ENCODE data around the gene EDAR.
A peak's percentile ranks its signal among the peaks of the same experiment; 100 is the strongest.

EDAR gene

DNA sequence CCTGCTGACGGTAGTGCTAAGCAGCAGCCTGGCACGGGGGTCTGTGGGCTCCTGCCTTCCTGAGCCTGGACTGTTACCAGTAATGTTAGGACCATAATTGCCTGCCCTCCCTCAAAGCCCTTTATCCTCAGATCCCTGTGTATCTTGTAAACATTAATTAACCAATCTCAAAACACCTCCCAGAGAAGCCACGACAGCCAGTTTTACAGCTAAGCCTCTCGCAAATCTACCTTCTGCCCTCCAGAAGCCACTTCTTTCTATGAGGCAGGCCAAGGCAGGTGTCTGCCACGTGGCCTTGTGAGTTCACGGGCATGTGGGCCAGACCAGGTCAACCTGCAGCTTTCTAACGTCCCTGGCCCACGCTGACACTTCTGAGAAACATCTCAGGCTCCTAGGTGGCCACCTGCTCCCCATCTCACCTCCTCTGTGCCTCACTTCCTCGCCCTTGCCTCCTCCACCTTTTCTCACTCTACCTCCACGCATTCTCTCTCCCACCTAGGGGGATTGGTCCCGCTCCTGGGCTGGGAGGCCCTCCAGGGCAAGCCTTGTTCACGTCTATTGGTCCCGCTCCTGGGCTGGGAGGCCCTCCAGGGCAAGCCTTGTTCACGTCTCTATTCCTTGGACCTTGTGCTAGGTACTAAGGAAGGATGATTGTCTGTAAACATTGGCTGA, 64.3 kb downstream of the EDAR start:
- DNase-seq (ENCODE audit: low read depth, low spot score) = no peak

DNA sequence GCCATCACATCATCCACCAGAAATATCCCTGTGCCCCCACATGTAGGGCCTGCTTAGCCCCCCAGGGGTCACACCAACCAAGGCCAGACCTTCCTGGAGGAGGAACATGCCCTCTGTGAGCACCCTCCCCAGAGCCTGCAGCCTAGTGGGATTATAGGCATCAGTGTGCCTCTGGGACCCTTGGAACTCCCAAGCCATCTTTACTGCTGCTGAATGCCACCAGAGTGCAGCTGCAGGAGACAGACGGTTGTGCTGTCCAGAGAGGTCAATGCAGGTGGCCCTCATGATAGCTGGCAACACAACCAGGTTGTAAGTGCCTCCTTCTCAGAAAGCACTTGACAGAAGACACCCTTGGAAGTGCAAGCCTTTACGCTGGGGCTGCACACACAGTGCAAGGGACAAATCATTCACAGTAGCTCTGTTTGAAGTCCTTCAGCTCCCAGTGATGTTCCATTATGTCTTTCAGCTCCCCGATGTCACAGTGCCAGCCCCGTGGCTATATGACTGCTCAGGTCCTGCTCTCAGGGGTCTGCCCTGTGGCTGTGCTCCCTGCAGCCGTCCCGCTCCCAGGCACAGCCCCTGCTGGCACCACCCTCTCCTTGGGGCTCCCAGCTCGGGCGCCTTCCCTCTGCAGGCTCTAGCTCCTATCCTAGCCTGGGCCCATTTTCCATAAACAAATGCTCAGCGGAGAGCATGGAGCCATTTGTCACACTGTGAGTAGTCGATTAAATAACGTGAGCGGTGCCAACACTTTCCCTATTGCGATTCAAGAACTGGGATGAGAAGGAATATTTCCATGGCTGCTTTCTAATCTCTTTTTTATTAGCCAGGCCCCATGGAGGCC, 65.1 kb downstream of the EDAR start:
- no peak for DNase-seq (ENCODE audit: low read depth, low spot score)

DNA sequence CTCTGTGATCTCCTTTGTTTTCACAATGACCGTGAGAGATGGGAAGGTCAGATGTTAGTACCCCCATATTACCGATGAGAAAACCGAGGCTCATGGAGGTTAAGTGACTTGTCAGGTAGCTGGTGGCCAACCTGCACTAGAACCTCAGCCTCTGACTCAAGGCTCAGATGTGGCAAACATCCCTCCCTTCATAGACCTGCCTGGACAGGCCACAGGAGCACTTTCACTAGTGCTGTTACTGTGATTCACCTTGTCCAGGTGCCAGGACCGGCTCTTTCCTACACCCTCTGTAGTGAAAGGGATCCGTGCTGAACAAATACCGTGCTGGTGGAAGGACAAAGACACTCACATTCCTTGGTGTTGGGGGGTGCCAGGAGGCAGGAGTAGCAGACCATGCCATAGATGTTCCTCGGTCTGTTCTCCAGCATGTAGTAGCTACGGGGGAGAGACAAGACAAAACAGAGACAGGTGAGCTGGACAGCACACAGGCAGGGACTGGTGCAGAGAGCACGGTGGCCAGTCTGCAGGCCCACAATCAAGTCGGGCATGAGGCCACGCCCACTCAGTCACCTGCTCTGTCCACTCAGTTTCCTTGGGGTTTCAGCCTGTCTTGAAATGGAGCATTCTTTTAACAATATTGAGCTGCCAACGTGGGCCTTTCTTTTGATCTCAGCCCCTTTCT, 65.9 kb downstream of the EDAR start:
- DNase-seq (ENCODE audit: low read depth, low spot score) = no peak

DNA sequence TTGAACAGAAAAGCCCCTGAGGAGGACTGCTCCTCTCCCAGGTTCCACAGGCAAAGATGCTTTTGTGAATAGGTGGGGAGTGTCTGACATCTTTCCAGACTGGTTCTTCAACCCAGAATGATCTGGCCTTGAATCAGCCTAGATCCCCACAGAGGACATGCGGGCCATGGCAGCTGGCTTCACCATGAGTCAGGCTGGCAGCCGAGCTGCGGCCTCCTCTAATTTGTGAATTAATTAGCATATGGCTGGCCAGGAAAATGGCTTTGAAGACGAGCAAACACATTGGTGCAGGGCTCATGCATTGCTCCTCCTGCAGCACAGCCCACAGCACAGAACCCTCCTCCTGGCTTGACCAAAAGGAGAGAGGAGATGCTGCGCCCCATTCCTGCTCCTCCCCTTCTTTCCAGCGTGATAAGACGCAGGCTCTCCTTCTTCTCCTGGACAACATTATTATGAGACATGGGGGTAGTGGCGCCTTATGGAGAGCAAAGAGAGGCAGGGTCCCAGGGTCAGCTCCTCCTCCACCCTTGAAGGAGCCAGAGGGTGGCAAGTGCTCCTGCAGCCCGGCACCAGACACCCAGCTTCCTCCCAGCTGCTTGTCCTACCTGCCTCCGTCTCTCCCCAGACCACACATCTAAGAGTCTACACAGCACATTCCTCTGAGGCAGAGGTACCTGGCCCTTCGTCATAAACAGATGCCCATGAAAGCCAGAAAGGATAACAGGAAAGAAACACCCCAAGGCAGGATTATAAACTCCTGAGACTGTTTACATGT, 66.7 kb downstream of the EDAR start:
- no peak for DNase-seq (ENCODE audit: low read depth, low spot score)

DNA sequence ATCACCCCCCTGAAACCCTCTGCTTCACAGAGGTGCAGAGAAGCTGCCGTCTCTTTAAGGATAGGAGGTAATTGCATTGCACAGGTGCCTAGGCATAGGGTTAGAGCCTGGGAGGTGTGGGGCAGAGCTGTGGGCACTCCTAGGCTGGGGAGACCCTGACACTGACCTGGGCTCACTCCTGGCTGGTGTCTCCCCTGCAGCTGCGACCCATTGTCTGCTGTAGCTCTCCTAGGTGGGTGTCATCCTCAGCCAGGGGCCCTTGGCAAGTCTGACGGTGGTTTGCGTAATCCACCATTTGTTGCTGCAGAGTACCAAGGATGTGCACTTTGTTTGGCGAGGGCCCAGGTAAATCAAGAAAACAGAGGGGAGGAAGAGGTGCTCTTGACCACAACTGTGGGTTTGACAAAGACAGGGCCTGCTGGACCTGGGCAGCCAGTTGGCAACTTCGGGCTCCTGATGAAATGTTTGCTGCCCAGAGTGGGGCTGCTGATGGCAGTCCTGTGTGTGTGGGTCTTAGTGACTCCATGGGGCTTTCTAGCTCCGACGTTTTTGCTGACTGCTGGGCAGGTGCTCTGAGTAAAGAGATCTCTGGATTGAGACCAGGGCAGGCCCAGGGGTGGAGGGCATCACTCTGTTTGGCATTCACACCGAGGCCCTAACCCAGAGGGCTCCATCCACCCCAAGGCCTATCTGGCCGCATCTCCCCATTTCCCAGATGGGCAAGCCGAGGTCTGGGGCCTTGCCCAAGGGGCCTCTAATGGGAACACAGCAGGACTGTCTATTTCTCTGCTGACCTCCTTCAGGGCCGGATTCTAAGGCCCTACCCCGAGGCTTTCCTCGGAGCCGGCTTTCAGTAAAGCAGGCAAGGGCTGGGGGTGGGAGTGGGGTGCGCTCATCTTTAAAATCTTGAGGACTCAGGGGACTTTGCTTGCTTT, 67.7 kb downstream of the EDAR start:
- no peak for DNase-seq (ENCODE audit: low read depth, low spot score)

DNA sequence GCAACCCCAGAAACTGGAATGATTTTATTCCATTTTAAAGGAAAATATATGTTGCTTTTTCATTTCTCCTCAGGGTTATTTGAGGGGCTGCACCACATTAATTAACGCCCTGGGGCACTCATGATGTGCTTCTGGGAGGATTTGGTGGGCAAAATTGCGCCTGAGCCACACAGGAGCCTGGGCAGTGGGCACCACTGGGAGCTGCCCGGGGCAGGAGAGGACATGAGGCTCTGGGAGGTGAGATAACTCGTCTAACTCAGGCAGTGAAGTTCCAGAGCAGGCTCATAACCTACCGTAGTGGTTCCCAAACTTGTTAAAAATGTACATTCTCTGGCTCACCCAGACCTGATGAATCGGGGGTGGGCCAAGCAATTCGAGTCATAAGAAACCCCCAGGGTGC, 68.3 kb downstream of the EDAR start:
- DNase-seq (ENCODE audit: low read depth, low spot score) = no peak

DNA sequence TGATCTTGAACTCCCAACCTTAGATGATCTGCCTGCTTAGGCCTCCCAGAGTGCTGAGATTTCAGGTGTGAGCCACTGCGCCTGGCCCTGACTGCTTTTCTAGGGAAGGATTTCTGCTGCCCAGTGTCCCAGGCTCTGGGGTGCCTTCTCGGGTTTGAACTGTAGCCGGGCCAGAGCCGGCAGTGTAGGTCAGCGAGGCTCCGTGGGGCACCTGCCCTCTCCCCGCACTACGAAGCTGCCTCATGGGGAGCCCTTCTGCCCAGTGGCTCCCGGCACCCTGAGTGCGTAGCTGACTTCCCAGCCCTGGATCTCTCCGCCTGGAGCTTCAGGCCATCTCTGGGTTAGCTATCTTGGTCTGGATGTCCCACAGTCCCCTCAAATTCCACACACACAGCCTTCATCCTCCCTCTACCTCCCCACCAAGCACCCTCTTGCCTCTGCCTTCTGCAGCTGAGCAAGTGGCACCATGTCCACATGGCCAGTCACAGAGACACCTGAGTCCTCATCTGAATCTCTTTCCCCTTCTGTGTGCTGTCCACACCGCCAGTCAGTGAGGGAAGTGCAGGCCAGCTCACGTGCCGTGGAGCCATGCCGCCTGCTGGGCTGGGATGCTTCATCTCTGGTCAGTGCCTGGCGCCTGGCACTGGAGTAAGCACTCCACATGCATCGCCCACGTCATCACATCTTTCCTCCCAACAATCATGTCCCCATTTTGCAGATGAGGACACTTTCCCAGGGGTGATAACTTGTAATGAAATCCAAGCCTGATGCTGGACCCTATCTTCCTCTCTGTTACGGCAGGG, 69.2 kb downstream of the EDAR start:
- DNase-seq (ENCODE audit: low read depth, low spot score) = no peak

DNA sequence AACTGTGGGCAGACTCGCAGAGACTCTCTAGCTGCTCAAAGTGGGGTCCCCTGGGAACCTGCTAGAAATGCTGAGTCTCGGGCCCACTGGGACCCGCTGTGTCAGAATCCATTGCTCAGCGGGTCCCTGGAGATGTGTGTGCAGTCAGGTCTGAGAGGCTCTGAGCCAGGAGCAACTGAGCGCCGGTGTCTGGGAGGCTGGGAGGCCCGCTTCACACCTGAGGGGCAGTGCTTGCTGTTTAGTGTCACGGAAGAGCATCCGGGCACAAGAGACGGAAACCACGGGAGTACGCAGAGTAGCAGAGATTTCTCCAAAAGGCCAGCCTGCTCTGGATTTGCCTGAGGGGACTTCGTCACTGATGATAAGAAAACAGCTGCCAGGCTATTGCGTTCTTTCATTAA, 70.1 kb downstream of the EDAR start:
- no peak for DNase-seq (ENCODE audit: low read depth, low spot score)

DNA sequence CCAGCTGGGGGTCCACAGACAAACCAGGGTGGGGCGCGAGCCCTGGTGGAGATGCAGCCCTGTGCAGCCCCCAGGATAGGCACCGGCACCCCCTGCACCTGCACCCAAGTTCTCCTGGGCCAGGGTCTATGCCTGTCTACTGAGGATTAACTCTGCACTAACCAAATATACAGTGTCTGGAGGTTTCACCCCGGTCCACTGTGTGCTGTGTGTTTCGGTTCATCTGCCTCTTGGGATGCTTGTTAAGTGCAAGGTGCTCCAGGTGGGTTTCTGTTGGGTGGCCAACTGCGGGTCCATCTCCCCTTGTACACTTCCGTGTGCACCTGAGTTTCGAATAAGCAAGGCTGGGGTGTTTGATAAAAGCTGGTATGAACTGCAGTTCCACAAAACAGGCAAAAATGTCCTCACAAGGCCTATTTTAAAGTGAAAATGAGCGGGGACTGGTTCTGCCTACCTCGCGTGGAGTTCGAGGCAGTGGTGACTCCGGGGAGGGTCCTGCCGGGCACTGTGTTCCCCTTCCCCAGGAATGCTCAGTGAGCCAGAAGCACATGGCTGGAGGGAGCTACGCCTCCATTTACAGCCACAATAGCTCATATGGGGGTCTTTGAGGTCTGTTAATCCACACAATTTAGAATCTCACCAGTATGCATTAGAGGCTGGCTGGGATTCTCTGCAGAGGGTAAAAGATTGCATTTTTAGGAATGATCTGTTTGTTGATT, 70.7 kb downstream of the EDAR start:
- DNase-seq (ENCODE audit: low read depth, low spot score) = no peak

DNA sequence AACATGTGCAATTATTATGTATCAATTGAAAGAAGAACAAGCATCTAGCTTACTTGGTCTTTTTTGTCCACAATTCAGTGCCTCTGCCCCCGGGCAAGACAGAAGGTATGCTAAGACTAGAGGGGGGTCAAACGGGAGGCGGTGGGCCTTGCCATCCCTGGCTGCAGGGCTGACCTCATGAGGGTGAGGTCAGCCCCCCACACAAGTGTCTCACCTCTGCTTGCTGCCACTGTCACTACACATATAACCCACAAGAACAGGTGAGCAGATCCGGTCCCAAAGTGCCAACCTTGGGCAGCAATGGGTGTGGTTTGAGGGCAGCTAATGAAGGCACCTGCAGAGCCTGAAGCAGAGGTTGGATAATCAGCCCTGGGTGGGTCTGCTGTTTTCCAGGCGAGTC, 71.5 kb downstream of the EDAR start:
- no peak for DNase-seq (ENCODE audit: low read depth, low spot score)

DNA sequence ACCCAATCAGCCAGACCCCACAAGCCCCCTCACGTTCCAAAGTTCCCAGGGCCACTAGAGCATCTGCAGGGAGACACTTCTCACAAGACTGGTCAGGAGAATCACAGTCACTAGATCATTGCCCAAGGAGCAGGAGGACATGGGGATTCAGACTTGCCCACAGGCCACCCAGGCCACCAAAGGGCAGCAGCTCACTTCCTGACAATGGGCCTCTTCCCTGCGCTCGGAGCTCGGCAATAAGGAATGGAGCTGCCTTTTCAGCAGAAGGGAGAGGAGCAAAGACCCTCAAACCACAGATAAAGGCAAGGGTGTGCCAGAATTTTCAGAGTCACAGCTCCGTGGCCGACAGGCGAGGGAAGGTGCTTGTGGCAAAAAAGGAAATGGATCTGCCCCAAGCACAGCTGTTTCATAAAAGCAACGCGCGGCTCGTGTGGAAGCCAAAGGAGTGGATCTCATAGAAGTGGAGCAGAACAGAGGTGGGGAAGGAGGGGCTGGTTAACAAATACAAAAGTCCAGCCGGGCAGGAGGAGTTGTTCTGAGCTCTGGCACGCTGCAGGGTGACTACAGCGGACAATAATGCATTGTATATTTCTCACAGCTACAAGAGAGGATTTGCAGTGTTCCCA, 72.1 kb downstream of the EDAR start:
- no peak for DNase-seq (ENCODE audit: low read depth, low spot score)

DNA sequence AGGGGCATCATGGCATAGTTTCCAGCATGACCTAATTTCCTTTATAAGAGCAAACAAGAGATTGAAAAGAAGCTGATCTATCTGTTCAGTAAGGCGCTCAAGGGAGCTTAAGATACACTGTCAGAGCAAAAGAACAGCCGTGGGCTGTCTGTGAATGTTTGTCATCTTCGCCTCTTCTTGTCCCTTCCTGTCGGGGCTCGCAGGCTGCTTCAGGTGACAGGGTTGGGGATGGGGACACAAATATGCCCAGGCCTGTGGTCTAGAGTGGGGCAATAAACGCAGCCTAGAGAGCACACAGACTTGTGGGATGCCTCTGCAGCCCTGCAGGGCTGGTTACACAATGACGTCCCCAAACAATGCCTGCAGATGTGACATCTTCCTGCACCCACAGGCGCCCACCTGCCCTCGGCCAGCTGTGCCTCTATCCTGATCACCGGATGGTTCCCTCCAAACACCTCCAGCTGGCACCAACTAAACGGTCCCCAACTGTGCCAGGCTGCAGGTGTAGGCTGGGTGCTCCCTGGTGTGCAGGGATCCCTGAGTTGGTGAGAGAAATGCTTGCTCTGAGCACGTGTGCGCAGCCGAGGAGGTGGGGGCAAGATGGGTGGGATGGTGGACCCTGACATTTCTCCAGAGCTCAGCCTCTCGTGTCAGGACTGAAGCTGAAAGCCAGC, 72.8 kb downstream of the EDAR start:
- no peak for DNase-seq (ENCODE audit: low read depth, low spot score)

DNA sequence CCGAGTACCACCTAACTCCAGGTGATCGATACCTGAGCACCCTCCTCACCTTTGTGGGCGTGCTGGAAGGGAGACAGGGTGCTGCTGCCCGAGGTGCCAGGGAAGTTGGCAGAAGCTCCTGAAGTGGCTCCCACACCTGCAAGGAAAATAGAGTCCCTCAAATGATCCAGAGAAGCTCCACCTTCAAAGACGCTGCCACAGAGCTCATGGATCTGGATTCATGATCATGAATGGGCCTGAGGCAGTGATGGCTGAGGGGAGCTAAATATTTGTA, 76.5 kb downstream of the EDAR start:
- DNase-seq (ENCODE audit: low read depth, low spot score) = no peak

DNA sequence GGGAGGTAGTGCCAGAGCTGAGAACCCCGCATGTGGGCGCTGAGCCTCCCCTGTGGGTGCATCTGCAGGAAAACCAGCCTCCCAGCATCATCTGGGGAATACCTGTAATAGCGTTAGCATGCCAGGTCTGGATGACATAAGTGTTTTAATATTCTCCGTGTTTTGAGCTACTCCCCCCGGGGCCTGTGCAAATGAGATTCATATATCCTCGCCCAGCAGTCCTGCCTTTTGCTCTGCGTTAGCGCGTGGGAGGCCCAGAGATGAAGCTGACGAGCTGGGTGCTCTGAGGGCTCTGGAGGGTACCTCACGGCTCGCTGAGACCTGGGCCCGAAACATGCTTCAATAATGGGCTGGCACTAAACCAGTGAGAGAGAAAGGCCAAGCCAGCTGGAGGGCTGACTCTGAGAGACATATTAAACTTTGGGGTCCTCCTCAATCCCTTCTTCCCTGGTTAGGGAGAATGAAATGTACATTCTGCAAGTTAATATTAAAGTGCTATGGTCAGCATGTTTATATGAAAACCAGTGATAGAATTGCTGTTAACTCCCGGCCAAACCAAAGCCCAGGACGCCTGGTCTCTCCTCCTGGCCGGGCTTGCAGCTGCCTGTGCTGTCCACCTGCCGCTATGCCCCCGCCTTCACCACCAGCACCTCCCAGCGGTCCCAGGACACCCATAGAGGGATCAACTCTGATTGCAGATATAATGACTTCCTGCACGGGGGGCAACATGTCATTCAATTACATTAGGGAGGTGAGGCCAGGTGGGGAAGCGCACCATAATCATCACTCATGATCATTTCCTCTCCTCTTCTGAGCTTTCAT, 77.0 kb downstream of the EDAR start:
- DNase-seq (ENCODE audit: low read depth, low spot score) = no peak

DNA sequence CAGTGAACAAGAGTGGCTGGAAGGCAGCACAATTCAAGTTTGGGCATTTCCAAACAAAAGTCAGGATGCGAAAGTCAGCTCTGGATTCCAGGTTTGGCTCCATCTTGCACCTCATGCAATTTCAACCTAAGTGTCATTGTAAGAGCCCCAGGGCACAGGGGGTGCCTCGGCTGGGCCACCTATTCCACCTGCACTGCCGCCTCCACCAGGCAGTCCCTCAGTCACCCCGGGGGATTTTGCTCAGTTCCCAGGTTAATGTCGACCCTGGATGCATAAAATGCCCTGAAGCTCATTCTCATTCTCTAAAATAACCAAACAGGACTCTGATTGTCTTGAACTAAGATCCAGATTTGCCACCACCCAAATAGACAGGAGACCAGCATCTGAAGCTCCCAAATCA, 77.6 kb downstream of the EDAR start:
- peak; percentile 0 for DNase-seq (ENCODE audit: low read depth, low spot score)

DNA sequence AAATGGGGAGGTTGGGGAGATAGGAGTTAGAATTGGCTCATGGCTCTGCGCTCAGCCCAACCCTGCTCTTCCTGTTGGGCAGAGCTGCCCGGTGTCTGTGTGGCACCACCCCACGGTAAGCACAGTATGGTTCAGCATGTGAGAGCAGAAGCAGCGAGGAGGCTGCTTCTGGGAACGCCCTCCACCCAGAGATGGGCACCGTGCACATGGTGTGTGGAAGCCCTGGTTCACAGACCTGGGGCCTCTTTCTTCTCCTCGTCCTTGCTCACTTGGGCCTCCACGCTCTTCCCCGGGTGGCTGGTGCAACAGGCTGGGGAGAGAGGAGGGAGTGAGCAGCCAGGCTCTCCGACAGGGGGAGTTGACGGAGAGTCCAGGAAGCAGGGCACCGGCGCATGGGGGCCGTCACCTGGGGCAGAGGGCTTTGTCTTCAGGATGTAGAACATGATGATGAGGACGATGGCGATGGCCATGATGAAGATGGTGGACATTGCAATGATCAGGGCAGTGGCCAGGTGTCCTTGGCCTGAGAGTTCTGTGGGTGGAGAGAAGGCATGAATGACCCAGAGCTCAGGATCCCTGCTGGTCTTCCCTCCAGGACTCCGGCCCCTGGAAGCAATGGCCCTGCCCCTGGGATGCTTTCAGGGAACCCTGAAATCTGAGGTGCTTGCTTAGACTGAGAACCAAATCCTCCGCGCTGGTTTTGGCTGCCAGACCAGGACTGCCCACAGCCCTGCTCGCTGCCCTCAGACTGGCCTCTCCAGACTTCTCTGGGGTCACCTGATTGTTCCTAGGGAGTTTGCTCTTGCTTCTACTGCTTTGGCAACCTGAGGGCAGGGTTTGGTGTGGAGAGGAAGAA, 78.3 kb downstream of the EDAR start:
- DNase-seq (ENCODE audit: low read depth, low spot score) = peak; percentile 0

DNA sequence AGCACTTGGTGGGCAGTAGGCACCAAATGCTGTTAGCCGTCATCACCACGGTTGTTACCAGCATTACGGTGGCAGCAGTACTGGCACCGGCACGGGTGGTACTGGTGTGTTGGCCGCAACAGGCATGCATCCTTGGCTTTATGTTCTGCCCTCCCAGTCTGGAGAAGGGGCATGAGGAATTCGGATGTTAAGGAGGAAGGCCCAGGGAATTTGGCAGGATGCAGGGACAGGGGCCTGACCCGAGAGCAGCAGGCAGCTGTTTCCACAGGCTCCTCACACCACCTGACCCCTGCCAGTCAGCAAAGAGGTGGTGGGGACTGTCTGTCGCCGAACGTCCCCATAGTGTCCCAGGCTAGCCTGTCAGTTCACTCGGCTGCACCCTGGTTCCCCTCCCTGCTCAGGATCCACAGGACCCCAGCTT, 79.0 kb downstream of the EDAR start:
- DNase-seq (ENCODE audit: low read depth, low spot score) = no peak

All from ELF-1 (cell line).